ENCODE data around the gene CACNA1D.
A peak's percentile ranks its signal among the peaks of the same experiment; 100 is the strongest.

CACNA1D gene

GRCh38 chr3:53524566-53524965 is 30.2 kb downstream of the CACNA1D start:
- DNase-seq (ENCODE audit: insufficient read length, low spot score) = no peak
- FAIRE-seq = no peak

GRCh38 chr3:53525765-53526703 is 31.6 kb downstream of the CACNA1D start:
- no peak for FAIRE-seq

GRCh38 chr3:53526704-53527055 is 32.3 kb downstream of the CACNA1D start:
- FAIRE-seq (no peak), DNase-seq (ENCODE audit: insufficient read length, low spot score) (no peak)

More at GRCh38 chr3:53525765-53526703, 31.6 kb downstream of the CACNA1D start:
- no peak for DNase-seq (ENCODE audit: insufficient read length, low spot score)

- DNase-seq (ENCODE audit: insufficient read length, low spot score) (no peak), FAIRE-seq (no peak)
These were observed 35.8 kb downstream of the CACNA1D start for GRCh38 chr3:53530205-53530604.

- FAIRE-seq (no peak), DNase-seq (ENCODE audit: insufficient read length, low spot score) (no peak)
These were observed 37.3 kb downstream of the CACNA1D start for GRCh38 chr3:53531749-53532148.

- no peak for FAIRE-seq
- no peak for DNase-seq (ENCODE audit: insufficient read length, low spot score)
These were observed 39.1 kb downstream of the CACNA1D start for GRCh38 chr3:53533472-53533871.

GRCh38 chr3:53534216-53534615 is 39.8 kb downstream of the CACNA1D start:
- FAIRE-seq = no peak
- DNase-seq (ENCODE audit: insufficient read length, low spot score) = no peak

- DNase-seq (ENCODE audit: insufficient read length, low spot score) (no peak), FAIRE-seq (no peak)
These were observed 40.4 kb downstream of the CACNA1D start for GRCh38 chr3:53534676-53535400.

GRCh38 chr3:53536282-53536681 is 41.9 kb downstream of the CACNA1D start:
- DNase-seq (ENCODE audit: insufficient read length, low spot score) (no peak), FAIRE-seq (no peak)

- no peak for FAIRE-seq
- DNase-seq (ENCODE audit: insufficient read length, low spot score) = no peak
These were observed 49.9 kb downstream of the CACNA1D start for GRCh38 chr3:53544357-53544756.

- FAIRE-seq = no peak
- no peak for DNase-seq (ENCODE audit: insufficient read length, low spot score)
These were observed 51.0 kb downstream of the CACNA1D start for GRCh38 chr3:53545310-53545995.

GRCh38 chr3:53545996-53546359 is 51.6 kb downstream of the CACNA1D start:
- no peak for FAIRE-seq

GRCh38 chr3:53547327-53547726 is 52.9 kb downstream of the CACNA1D start:
- no peak for FAIRE-seq

More at GRCh38 chr3:53545996-53546359, 51.6 kb downstream of the CACNA1D start:
- DNase-seq (ENCODE audit: insufficient read length, low spot score) = no peak

GRCh38 chr3:53550005-53550620 is 55.7 kb downstream of the CACNA1D start:
- no peak for DNase-seq (ENCODE audit: insufficient read length, low spot score)
- no peak for FAIRE-seq

More at GRCh38 chr3:53547327-53547726, 52.9 kb downstream of the CACNA1D start:
- no peak for DNase-seq (ENCODE audit: insufficient read length, low spot score)

GRCh38 chr3:53551324-53551723 is 56.9 kb downstream of the CACNA1D start:
- FAIRE-seq (no peak), DNase-seq (ENCODE audit: insufficient read length, low spot score) (no peak)

- no peak for FAIRE-seq
These were observed 58.3 kb downstream of the CACNA1D start for GRCh38 chr3:53552730-53553129.

GRCh38 chr3:53553200-53553599 is 58.8 kb downstream of the CACNA1D start:
- peak; percentile 21 for FAIRE-seq
- no peak for DNase-seq (ENCODE audit: insufficient read length, low spot score)

More at GRCh38 chr3:53552730-53553129, 58.3 kb downstream of the CACNA1D start:
- DNase-seq (ENCODE audit: insufficient read length, low spot score) = no peak

- FAIRE-seq (no peak), DNase-seq (ENCODE audit: insufficient read length, low spot score) (peak; percentile 22)
These were observed 60.2 kb downstream of the CACNA1D start for GRCh38 chr3:53554559-53555067.

GRCh38 chr3:53555068-53555588 is 60.7 kb downstream of the CACNA1D start:
- peak; percentile 21 for DNase-seq (ENCODE audit: insufficient read length, low spot score)
- peak; percentile 96 for FAIRE-seq

GRCh38 chr3:53566461-53567145 is 72.2 kb downstream of the CACNA1D start:
- FAIRE-seq (no peak), DNase-seq (ENCODE audit: insufficient read length, low spot score) (no peak)
